ENCODE data around the gene CNTNAP1. TPM values are rescaled to one million over a fixed set of nuclear protein-coding genes. Genes with fewer than 3 reads are reported as not detected.

CNTNAP1 gene
- total RNA-seq, 1 experiment from 2014 or later: 6.4 TPM

- H3K79me2 ChIP-seq (ENCODE audit: insufficient read depth, low read length): no peaks in the 10 kb centered on the region
- H3K4me1 ChIP-seq (ENCODE audit: control insufficient read depth in 1 of 2, insufficient read depth in 2 of 2, low read length in 2 of 2): peaks cover 20 to 43% of the 10 kb centered on the region in 2 experiments
- no peaks in the 10 kb centered on the region for H4K20me1 ChIP-seq (ENCODE audit: insufficient read depth)
- ChIA-PET CTCF (no interaction called here), RAD21 (ENCODE audit: low non-redundant PET in 1 of 2, low total read pairs in 2 of 2, uncharacterized antibody in 2 of 2, unreplicated experiment in 2 of 2) (no interaction called here), POLR2A (no interaction called here)
- H3K9me2 ChIP-seq (ENCODE audit: insufficient read depth): no peaks in the 10 kb centered on the region
- intact Hi-C loops (cut with micrococcal nuclease): loop anchor here (5.0 kb wide), 1 partner anchor 36 kb away; no protein-coding TSS in a partner anchor
- no peaks in the 10 kb centered on the region for H3K27me3 ChIP-seq (ENCODE audit: insufficient read depth, low read length)
- 0 out of 4 replicates have a peak, but pooled peaks cover 0 to 3% of the 10 kb centered on the region in 2 experiments for H3K36me3 ChIP-seq (ENCODE audit: control insufficient read depth in 1 of 2, insufficient read depth in 2 of 2, low read length in 2 of 2)
- DNase-seq (ENCODE audit: low read depth, low spot score) (no peak), ATAC-seq (no peak)
- H3K4me3 ChIP-seq (replicated peaks in 1 of 2; ENCODE audit: low read depth in 1 of 2, low read length in 2 of 2): no peak overlapping the region
- BruUV-seq (replicated peaks): no TSS peak
- H3K27ac ChIP-seq (ENCODE audit: low read depth, low read length): peak overlapping the region; percentile 92; the same call in 1 of the 2 replicates
- no peak overlapping the region for H3K9ac ChIP-seq (ENCODE audit: low read length)
- no peaks in the 10 kb centered on the region; a peak in 1 of 4 replicates for H3K9me3 ChIP-seq (ENCODE audit: control insufficient read depth in 1 of 2, insufficient read depth in 1 of 2, low read depth in 1 of 2, low read length in 2 of 2)
- no peak overlapping the region for H3K4me2 ChIP-seq (ENCODE audit: low read length)
- H2AFZ ChIP-seq (ENCODE audit: low read depth, low read length, poor library complexity, severe bottlenecking): no peak overlapping the region
- peak; percentile 21; the same call in 1 of the 2 replicates for TF ChIP-seq CBX3 (IDR thresholded peaks at IDR 0.05; ENCODE audit: low read depth)
- no peak for TF ChIP-seq SP1 (IDR thresholded peaks at IDR 0.05; ENCODE audit: low read depth)
These were observed 24.3 kb upstream of the CNTNAP1 start for GRCh38 chr17:42657824-42658588.

DNA sequence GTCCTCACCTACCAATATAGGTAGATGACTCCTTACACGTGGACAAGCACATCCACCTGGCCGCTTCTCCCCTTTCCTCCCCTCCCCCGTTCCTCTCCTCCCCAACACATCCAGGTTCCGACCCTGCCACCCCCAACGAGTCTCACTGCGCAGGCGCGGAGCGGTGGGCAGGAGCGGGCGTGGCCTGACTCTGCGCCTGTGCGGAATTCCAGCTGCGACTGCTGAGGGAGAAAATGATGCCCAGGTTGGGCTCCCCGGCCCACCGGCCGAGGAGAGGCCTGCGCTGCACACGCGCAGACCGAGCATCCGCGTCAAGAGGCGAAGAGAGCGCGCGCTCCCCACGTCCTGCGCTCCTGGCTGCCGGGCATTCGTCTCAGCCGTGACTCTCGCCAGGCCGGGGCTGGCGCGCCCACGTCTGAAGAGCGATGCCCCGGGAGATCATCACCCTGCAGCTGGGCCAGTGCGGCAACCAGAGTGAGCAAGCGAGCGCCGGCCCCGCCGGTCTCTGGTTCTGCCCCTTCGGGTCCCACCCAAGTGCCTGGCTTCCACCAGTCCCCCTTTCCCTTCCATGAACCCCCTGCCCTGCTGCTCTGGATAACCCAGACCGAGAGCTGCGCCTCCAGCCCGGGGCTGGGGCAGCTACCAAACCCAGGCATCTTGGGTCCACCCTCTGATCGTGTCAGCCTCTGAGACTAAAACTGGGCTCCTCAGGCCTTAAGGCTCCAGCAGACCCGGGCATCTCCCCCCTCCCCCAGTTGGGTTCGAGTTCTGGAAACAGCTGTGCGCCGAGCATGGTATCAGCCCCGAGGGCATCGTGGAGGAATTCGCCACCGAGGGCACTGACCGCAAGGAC, 23.0 kb upstream of the CNTNAP1 start, which contains the start of gene TUBG2:
TUBG2 (plus strand) TSS at position 206 of the 853 bp plus-strand sequence; CDS start at position 426, 220 bp downstream.
- ChIA-PET POLR2A (interaction anchor here (1.0 to 2.7 kb wide), 4 partner anchors 9 to 36 kb away, joined by 3 to 7 read pairs (median 4); partner anchors contain the start of gene PLEKHH3), RAD21 (ENCODE audit: low non-redundant PET in 1 of 2, low total read pairs in 2 of 2, uncharacterized antibody in 2 of 2, unreplicated experiment in 2 of 2) (interaction anchor here in 1 of 2 experiments (1.2 kb wide), 1 partner anchor 9 kb away, joined by 3 read pairs; no protein-coding TSS in a partner anchor), CTCF (interaction anchor here (1.0 to 2.5 kb wide), 8 partner anchors 14 to 111 kb away, joined by 3 to 9 read pairs (median 4); partner anchors contain the start of genes PLEKHH3, RETREG3 and TUBG1)
- no peak within 1 kb of the TSS for H2AFZ ChIP-seq (ENCODE audit: low read depth, low read length, poor library complexity, severe bottlenecking)
- H3K4me2 ChIP-seq (ENCODE audit: low read length): peak within 1 kb of the TSS; percentile 96
- peak within 1 kb of the TSS; percentile 71 for H3K9ac ChIP-seq (ENCODE audit: low read length)
- H3K79me2 ChIP-seq (ENCODE audit: insufficient read depth, low read length): no peaks in the 10 kb centered on the region
- peaks cover 0 to 3% of the 10 kb centered on the region in 2 experiments; a peak in 1 of 4 replicates for H3K36me3 ChIP-seq (ENCODE audit: control insufficient read depth in 1 of 2, insufficient read depth in 2 of 2, low read length in 2 of 2)
- peak within 1 kb of the TSS; percentile 74 to 76 for H3K4me3 ChIP-seq (replicated peaks in 1 of 2; ENCODE audit: low read depth in 1 of 2, low read length in 2 of 2)
- peak; percentile 80 for DNase-seq (ENCODE audit: low read depth, low spot score)
- peaks cover 20 to 43% of the 10 kb centered on the region in 2 experiments for H3K4me1 ChIP-seq (ENCODE audit: control insufficient read depth in 1 of 2, insufficient read depth in 2 of 2, low read length in 2 of 2)
- no TSS peak for BruUV-seq (replicated peaks)
- peak; percentile 86 for ATAC-seq
- H3K27ac ChIP-seq (ENCODE audit: low read depth, low read length): peak within 1 kb of the TSS; percentile 92
- intact Hi-C loops (cut with micrococcal nuclease): loop anchor here (5.0 kb wide), 1 partner anchor 37 kb away; no protein-coding TSS in a partner anchor
- H4K20me1 ChIP-seq (ENCODE audit: insufficient read depth): no peaks in the 10 kb centered on the region
- H3K9me3 ChIP-seq (ENCODE audit: control insufficient read depth in 1 of 2, insufficient read depth in 1 of 2, low read depth in 1 of 2, low read length in 2 of 2): no peaks in the 10 kb centered on the region; a peak in 1 of 4 replicates
- H3K9me2 ChIP-seq (ENCODE audit: insufficient read depth): no peaks in the 10 kb centered on the region
- no peaks in the 10 kb centered on the region for H3K27me3 ChIP-seq (ENCODE audit: insufficient read depth, low read length)
- TF ChIP-seq YY1 (IDR thresholded peaks at IDR 0.05; ENCODE audit: extremely low read depth, insufficient replicate concordance, low read depth, low read length) (peak; percentile 84), SIN3A (IDR thresholded peaks at IDR 0.05; ENCODE audit: low read depth) (0 out of 2 replicates have a peak, but pooled peaks have one; percentile 29), SP1 (IDR thresholded peaks at IDR 0.05; ENCODE audit: low read depth) (no peak; the same call in 1 of the 2 replicates), EZH2phosphoT487 (IDR thresholded peaks at IDR 0.05; ENCODE audit: borderline replicate concordance) (no peak), RAD21 (IDR thresholded peaks at IDR 0.05; ENCODE audit: low read depth) (no peak), TCF7L2 (IDR thresholded peaks at IDR 0.05; ENCODE audit: borderline replicate concordance, extremely low read depth, insufficient read depth, insufficient read length) (no peak), ATF3 (IDR thresholded peaks at IDR 0.05) (no peak), POLR2A (IDR thresholded peaks at IDR 0.05; ENCODE audit: borderline replicate concordance, extremely low read depth, insufficient read depth, insufficient read length) (peak; percentile 94)
- TF ChIP-seq, protein P1, sequence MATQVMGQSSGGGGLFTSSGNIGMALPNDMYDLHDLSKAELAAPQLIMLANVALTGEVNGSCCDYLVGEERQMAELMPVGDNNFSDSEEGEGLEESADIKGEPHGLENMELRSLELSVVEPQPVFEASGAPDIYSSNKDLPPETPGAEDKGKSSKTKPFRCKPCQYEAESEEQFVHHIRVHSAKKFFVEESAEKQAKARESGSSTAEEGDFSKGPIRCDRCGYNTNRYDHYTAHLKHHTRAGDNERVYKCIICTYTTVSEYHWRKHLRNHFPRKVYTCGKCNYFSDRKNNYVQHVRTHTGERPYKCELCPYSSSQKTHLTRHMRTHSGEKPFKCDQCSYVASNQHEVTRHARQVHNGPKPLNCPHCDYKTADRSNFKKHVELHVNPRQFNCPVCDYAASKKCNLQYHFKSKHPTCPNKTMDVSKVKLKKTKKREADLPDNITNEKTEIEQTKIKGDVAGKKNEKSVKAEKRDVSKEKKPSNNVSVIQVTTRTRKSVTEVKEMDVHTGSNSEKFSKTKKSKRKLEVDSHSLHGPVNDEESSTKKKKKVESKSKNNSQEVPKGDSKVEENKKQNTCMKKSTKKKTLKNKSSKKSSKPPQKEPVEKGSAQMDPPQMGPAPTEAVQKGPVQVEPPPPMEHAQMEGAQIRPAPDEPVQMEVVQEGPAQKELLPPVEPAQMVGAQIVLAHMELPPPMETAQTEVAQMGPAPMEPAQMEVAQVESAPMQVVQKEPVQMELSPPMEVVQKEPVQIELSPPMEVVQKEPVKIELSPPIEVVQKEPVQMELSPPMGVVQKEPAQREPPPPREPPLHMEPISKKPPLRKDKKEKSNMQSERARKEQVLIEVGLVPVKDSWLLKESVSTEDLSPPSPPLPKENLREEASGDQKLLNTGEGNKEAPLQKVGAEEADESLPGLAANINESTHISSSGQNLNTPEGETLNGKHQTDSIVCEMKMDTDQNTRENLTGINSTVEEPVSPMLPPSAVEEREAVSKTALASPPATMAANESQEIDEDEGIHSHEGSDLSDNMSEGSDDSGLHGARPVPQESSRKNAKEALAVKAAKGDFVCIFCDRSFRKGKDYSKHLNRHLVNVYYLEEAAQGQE (IDR thresholded peaks at IDR 0.05; ENCODE audit: low read depth): no peak
